Measurements from ENCODE around the gene KCNH2. TPM values are rescaled to one million over a fixed set of nuclear protein-coding genes. Genes with fewer than 3 reads are reported as not detected.

Gene KCNH2
- total RNA-seq, 1 experiment from 2014 or later = 0.27 TPM

- no peak for DNase-seq (ENCODE audit: extremely low read depth, low read depth)
These were observed 27.5 kb downstream of the KCNH2 start for GRCh38 chr7:150950496-150951180.

GRCh38 chr7:150949971-150950491, 28.1 kb downstream of the KCNH2 start:
- DNase-seq (ENCODE audit: extremely low read depth, low read depth) = no peak

- DNase-seq (ENCODE audit: extremely low read depth, low read depth) = no peak
These were observed 28.6 kb downstream of the KCNH2 start for GRCh38 chr7:150949564-150949963.

GRCh38 chr7:150948791-150949251, 29.3 kb downstream of the KCNH2 start:
- no peak for DNase-seq (ENCODE audit: extremely low read depth, low read depth)

GRCh38 chr7:150947761-150948651, 30.1 kb downstream of the KCNH2 start:
- no peak for DNase-seq (ENCODE audit: extremely low read depth, low read depth)

GRCh38 chr7:150947241-150947745, 30.8 kb downstream of the KCNH2 start:
- DNase-seq (ENCODE audit: extremely low read depth, low read depth) = no peak

- no peak for DNase-seq (ENCODE audit: extremely low read depth, low read depth)
These were observed 31.5 kb downstream of the KCNH2 start for GRCh38 chr7:150946421-150947240.

- no peak for DNase-seq (ENCODE audit: extremely low read depth, low read depth)
These were observed 32.2 kb downstream of the KCNH2 start for GRCh38 chr7:150945853-150946420.

- DNase-seq (ENCODE audit: extremely low read depth, low read depth) = no peak
These were observed 32.8 kb downstream of the KCNH2 start for GRCh38 chr7:150945171-150945852.

GRCh38 chr7:150944066-150945042, 33.8 kb downstream of the KCNH2 start:
- no peak for DNase-seq (ENCODE audit: extremely low read depth, low read depth)

- DNase-seq (ENCODE audit: extremely low read depth, low read depth) = no peak
These were observed 34.7 kb downstream of the KCNH2 start for GRCh38 chr7:150943453-150943814.

GRCh38 chr7:150942591-150943452, 35.3 kb downstream of the KCNH2 start:
- no peak for DNase-seq (ENCODE audit: extremely low read depth, low read depth)

- no peak for DNase-seq (ENCODE audit: extremely low read depth, low read depth)
These were observed 36.0 kb downstream of the KCNH2 start for GRCh38 chr7:150942001-150942590.

- no peak for DNase-seq (ENCODE audit: extremely low read depth, low read depth)
These were observed 36.6 kb downstream of the KCNH2 start for GRCh38 chr7:150941351-150942000.

GRCh38 chr7:150940431-150941102, 37.6 kb downstream of the KCNH2 start:
- DNase-seq (ENCODE audit: extremely low read depth, low read depth) = no peak

GRCh38 chr7:150939466-150939865, 38.7 kb downstream of the KCNH2 start:
- DNase-seq (ENCODE audit: extremely low read depth, low read depth) = no peak

Data from NCI-H460 (cell line).